TTC549 (cell line): ENCODE measurements around the gene SEMA4D.

ENCODE experiments used
- FAIRE-seq: peaks from 2 replicates; lab custom pipeline; 2012; peaks lifted over from hg19 to GRCh38; lab: Jason Lieb, UNC

Gene SEMA4D, protein sequence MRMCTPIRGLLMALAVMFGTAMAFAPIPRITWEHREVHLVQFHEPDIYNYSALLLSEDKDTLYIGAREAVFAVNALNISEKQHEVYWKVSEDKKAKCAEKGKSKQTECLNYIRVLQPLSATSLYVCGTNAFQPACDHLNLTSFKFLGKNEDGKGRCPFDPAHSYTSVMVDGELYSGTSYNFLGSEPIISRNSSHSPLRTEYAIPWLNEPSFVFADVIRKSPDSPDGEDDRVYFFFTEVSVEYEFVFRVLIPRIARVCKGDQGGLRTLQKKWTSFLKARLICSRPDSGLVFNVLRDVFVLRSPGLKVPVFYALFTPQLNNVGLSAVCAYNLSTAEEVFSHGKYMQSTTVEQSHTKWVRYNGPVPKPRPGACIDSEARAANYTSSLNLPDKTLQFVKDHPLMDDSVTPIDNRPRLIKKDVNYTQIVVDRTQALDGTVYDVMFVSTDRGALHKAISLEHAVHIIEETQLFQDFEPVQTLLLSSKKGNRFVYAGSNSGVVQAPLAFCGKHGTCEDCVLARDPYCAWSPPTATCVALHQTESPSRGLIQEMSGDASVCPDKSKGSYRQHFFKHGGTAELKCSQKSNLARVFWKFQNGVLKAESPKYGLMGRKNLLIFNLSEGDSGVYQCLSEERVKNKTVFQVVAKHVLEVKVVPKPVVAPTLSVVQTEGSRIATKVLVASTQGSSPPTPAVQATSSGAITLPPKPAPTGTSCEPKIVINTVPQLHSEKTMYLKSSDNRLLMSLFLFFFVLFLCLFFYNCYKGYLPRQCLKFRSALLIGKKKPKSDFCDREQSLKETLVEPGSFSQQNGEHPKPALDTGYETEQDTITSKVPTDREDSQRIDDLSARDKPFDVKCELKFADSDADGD

DNA sequence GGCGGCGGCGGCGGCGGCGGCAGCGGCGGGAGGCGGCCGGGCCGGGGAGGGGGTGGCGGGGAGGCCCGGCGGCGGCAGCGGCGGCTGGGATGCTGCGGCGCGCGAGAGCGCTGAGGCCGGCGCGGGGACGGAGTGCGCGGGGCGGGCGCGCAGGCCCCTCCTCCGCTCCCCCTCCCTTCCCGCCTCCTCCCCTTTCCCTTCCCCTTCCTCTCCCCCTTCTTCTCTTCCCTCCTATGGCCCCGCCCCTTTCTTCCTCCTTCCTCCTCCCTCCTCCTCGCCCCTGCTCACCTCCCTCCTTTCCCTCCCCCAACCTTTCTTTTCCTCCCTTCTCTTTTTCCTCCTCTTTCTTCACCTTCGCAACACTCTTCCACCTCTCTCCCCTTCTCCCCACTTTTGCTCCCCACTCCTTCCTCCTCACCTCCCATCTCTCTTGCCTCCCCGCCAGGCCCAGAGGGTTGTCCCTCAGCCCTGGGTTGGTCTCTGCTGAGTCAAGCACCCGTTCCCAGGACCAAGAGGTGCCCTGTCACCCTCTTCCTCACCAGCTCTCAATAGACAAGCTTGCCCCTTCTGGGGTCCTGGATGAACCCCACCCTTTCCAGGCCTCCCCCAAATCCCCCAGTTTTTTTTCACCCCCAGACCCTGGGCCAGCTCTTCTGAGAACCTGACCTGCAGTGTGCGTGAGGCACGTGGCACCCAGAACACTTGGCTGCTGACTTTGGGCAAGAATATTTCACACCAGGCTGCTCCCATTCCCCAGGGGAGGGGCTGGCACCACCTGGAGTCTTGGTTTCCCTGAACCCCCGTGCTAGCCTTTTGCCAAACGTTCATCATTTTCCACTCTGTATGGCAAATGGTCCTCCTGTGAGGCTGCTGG lies at the start of gene SEMA4D:
Gene SEMA4D, minus strand, starts transcription at position 136 of the 874 bp plus-strand sequence. CDS start 92,657 bp downstream, outside the sequence.
- no peak for FAIRE-seq

DNA sequence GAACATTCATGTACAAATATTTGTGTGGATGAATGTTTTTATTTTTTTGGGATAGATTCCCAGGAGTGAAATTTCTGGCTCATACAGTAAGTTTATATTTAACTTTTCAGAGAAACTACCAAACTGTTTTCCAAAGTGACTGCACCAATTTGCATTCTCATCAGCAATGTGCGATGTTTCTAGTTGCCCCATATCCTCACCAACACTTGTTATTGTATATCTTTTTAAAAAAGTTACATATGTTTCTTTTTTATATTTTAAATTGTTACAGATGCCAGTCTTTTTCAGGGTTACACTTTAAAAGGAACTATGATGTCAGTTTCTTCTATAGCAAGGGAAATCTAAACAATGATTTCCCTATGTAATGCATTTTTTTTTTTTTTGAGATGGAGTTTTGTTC lies 49.1 kb upstream of the SEMA4D start:
- no peak for FAIRE-seq

DNA sequence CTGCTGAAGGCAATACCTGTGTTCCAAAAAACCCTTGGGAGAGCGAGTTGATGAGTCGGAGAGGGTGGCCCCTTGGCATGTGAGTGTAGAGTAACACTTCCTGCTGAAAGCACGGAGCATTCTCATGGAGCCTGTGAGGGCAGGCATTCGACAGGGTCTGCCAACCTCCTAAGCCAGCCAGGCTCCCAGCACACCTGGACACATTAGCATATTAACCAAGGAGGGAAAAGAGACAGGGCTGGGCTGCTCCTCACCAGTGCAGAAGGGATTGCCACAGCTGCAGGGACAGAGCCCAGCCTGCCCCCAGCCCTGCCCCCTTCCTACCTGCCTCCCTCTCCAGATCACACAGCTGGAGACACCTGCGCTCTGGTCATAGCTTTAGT lies 46.4 kb upstream of the SEMA4D start:
- no peak for FAIRE-seq

DNA sequence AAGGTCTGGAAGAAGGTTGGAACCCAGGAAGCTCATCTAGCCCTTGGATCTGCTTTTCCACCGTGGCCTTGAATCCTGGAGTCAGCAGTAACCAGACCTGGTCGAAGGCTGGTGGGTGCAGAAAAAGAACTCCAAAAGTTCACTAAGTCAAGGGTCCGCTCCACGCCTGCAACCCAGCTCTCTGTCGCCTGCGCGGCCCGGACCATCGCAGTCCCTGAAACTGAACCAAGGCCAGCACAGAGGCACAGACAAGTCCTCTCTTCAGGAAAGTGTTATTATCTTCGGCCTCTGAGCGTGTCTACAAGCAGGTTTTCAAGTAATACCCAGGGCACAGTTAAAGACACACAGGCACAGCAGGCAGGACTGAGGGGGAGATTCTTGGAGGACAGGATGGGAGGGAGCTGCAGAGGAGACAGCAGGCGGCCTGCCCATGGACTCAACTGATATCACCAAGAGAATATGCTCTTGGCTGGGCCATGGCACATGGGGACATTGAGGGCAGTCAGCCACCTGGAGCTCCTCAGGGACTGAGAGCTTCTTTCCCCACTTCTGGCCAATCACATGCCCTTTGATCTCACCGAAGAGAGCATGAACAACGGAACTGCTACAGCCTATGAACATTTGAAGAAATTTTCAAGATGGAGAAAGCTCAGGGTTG lies 45.8 kb upstream of the SEMA4D start:
- no peak for FAIRE-seq

DNA sequence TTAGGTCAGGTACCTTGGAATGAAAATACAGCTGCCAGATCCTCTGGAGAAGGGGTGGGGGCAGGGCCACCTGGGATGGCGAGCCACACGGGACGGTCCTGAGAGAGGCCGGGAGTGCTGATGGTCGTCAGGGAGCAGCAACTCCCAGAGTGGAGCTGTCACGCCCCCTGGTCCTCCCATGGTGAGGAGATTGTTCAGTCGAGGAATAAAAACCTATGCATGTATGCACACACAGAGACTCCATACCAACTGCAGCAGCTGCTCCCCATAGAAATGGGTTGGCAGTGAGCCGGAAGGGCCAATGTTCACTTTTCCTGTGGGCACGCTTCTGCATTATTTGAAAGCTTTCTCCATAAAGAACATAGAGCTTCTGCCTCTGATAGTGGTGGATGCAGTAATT lies 45.2 kb upstream of the SEMA4D start:
- FAIRE-seq = no peak

DNA sequence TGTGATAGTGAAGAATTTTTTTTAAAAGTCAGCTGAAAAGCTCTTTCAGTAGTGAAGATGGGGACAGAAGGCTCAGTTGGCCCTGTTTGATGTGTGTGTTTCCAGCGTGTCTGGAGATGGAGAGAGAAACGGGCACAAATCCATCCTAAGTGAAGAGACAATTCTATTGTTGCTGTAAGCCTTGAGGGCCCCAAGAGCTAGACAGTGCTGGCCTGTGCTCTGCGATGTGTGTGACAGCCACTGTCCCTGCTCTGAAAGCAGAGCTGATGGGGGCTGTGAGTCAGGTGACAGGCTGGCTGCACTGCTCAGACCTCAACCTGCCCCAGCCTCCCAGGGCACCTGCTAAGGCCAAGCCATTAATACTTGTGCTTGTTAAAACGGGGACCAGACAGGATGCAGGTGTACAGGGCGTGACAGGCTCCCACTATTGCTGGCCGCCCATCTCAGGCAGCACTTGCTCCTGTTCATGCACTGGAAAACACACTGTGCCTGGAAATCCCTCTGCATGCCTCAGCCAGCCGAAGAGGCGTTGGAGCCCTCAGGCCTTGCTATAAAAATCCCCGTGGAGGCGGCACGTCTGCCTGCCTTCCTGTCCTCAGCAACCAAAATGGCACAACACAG lies 44.6 kb upstream of the SEMA4D start:
- no peak for FAIRE-seq

DNA sequence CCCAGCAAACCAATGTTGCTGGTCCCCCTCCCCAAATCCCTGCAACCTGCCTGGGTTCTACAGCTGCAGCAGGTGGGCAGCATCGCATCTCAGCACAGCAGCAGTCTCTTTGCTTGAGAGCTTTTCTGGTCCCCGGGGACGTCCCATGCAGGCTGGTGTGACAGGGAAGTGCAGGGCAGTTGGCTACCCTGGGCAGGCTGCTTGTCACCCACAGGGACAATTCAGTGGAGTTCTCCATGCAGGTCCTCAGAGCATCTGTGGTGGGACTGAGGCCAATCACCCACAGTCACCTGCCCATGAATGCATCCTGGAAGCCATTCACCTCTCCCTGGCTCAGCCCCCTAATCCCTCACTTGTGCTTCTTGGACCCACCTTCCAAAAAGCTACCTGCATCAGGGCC lies 43.9 kb upstream of the SEMA4D start:
- FAIRE-seq = no peak

DNA sequence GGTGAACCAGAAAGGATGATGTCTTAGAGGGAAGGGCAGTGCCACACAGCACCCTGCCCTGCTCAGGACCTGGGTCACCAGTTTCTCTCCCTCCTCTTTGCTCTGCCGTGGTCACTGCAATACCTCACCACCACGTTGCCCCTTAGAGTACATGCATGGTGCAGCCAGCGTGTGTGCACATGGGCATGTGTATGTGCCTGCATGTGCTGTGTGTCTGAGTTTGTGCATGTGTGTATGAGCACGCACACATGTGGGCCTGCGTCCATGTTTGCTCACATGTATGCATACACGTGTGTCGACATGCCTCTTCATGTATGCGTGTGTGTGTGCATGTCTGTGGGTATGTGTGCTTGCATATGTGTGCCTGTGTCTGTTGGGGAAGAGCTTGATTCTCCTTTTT lies 41.5 kb upstream of the SEMA4D start:
- FAIRE-seq = no peak

DNA sequence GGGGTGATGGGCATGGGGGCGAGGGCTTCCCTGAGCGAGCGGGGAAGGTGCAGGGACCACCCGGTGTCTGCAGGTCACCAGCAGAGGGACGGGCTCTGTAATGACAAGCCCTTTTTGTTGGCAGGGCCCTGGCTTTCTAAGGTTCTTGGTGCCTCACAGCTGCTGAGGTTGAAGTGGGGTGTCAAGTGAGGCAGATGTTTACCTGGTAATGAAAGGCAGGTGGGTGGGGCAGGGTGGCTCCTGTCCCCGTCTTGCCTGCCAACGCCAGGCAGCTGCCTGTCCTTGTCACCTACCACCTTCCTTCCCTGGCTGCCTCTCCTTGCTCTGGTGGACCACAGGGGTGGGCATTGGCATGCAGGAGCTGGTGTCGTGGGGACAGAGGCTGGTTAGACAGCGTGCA lies 41.0 kb upstream of the SEMA4D start:
- FAIRE-seq = no peak

DNA sequence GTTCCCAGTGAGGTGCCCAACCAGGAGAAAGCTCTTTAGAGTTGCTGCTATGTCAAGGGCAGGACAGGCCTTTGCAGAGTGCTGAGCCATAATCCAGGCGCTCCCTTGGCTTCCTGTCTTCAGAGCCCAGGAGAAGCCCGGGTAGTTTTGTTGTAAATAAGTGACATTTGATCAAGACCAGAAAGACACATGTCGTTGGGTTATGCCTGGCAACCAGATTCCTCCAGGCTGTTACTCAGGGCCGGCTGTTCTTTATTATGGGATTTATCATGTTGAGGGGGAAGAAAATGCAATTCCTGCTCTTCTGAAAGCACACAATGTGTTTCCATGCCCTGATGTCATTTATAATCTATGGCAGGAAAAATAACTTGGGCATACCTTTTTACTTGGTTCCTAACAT lies 39.3 kb upstream of the SEMA4D start:
- no peak for FAIRE-seq

DNA sequence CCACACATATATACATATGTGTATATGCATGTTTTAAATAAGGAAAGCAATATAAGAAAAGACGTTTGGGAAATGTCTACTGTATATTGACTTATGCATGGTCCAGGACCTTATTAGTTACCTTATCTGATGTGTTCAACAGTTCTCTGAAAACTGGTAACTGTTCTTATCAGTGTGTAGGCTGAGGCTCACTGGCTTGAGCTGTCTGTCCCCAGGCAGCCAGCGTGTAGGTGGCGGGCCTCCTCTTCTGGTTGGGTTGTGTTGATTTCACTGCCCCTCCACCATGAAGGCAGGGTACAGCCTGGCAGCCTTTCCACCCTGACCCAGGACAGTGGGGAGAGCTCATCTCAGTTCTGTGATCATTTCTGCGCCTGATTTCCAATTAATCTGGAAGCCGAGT lies 38.7 kb upstream of the SEMA4D start:
- FAIRE-seq = no peak

DNA sequence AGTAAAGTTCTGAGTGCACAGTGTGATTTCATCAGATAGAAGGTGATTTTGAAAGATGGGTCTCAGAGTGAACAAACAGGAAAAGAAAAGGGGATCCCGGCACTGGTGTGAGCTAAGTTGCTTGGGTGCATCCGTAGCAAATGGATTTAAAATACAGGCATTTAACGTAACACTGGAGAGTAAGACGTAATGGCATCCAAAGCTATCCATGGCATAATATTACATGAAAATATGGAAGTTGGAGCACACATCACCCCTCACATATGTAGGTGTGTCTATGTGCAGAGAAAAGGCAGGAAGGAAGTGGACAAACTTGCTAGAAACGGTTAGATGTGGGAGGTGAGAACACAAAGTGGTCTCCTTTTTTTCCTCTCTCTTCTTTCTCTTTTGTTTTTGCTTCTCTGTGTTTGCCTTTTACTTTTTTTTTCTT lies 38.2 kb upstream of the SEMA4D start:
- FAIRE-seq = no peak

DNA sequence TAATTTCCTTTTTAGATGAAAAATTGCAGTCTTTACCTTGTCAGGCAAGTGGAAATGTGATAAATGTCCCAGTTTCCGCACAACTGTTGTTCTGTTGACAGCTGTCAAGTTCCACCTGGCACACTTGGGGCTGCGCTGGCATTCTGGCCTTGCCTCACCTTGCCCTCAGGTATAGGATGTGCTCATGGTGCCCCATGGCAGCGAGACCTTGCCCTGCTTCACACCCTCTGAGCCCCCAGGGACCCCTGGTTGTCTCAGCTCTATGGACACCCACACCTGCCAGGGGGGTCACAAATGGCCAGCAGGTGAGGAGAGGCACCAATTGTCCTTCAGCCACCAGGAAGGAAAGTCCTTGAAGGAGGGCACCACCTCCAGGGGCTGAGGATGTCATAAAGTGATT lies 37.5 kb upstream of the SEMA4D start:
- FAIRE-seq = no peak

DNA sequence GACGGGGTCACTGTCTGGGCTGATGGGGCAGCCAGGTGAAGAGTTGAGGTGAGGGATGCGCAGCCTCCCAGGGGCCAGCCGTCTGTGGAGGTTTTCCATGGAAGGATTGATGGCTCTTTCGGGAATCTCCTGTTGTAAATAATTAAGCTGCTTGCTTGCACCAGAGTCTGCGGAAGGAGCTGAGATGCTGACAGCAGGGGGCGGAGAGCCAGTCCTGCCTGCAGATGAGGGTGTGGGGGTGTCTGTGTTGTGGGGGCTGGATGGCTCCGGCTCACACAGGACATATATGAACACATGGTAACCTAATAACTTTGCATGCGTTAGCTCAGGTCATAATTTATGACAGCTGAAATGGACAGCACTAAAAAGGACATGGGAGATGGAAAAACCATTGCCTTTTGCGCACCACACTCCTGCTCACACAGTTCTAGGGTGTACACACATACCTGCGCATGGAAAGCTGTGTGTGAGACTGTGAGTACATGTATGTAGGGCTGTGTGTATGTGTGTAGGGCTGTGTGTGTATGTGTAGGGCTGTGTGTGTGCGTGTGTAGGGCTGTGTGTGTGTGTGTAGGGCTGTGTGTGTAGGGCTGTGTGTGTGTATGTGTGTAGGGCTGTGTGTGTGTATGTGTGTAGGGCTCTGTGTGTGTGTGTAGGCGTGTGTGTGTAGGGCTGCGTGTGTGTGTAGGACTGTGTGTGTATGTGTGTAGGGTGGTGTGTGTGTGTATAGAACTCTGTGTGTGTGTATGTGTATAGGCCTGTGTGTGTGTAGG lies 36.8 kb upstream of the SEMA4D start:
- FAIRE-seq = no peak

DNA sequence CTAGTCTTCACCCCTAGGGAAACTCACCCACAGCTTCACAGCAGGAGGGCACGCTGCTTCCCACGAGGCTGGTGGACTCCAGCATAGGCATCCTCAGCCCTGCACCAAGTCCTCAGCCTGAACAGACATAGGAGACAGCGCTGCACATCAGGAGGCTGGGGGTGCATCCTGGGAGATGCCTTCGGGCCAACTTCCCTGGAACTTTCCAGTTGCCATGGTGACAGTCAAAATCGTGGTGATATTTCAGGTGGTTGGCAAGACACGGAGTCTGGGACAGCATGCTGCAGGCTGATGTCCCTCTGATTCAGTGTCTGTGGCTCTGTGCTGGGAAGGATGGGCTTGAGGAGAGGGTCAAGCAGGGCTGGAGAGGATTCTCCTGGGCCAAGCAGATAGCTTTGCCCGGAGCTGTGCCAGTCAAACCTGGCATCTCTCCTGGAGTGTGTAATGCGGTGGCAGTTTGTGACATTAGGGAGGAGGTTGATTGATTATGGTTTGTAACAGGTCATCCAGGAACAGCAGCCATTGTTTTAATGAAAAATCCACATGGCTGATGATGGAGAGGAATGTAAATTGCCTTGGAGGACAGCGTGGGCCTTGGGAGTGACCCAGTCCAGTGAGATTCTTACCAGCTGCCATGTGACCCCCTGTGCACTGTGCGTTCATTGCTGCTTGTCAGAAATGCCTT lies 35.6 kb upstream of the SEMA4D start:
- FAIRE-seq = no peak

DNA sequence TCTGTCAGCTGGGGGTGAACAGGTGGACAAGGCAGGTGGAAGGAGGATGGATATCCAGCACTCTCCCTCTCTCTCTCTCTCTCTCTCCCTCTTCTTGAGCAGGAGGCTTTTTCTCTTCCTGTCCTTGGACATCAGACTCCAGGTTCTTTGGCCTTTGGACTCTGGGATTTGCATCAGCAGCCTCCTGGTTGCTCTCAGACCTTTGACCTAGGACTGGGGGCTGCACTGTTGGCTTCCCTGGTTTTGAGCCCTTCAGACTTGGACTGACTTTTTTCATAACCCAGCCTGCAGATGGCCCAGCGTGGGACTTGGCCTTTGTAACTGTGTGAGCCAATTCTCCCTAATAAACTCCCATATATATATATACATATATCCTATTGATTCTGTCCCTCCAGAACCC lies 35.0 kb upstream of the SEMA4D start:
- no peak for FAIRE-seq

DNA sequence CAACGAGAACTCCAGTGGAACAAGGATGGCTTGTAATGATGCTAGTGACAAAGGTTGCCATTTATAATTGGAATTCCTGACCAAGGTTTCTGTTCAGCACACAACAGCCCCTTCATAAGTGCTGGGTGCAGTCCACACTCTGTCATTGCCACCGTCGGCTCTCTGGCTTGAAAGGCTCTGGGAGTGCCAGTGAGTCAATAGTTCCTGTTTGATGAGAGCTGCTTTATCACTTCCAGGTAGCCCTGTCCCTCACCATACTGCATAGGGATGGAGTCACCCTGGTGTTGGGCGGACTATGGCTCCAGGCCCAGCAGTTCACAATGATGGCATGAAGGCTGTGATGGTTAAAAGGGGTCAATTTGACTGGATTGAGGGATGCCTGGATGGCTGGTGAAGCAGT lies 34.6 kb upstream of the SEMA4D start:
- no peak for FAIRE-seq

DNA sequence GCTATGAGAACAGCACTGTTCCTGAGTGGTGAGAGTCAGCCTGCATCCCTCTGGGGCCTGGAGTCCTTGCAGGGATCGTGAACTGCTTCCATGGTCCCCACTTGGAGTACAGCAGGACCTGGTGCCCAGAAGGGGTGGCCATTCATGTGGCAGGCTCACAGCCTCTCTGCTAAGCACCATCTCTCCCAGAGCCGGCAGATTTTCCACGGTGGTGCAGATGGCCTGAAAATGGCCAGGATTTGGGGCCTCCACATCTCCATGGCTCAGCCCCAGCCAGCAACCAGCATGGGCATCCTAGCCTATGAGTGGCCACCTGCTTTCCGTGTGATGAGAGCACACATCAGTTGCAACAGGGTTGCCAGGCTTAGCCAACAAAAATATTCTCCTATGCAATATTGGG lies 33.9 kb upstream of the SEMA4D start:
- FAIRE-seq = no peak

DNA sequence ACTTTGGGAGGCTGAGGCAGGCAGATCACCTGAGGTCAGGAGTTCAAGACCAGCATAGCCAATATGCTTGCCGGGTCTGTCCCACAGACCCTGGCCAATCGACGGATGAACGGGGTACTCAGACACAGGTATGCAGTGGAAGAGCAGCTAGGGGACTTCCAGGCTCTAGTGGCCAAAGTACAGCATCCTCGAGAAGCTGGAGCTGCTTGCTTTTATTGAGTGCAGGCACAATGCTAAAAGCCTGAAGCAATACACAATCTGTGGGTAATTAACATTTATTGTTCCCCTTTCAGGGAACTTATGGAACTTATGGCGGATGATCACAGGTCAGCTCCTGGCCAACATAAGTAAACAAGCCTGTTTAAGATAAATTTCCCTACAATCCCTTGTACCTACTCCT lies 32.8 kb upstream of the SEMA4D start:
- FAIRE-seq = no peak
